Prostate gland (tissue), 2 donors: ENCODE results near the gene FAM151A.

Experiments used
- POLR2A ChIP-seq: fragments of 450-650 bp; IDR thresholded peaks from one replicate; pipeline ENCODE4 v1.6.1; 2016; ENCODE audit warnings: antibody characterized with exemption, mild to moderate bottlenecking
- POLR2AphosphoS5 ChIP-seq: sonication (generic); formaldehyde crosslinking; IDR thresholded peaks from one replicate; pipeline ENCODE4 v1.6.1; 2017; ENCODE audit warnings: antibody characterized with exemption
- TF ChIP-seq, protein P1 (sequence below), 4 experiments: fragments of 200-600 bp in 2 of 4; fragments of 450-650 bp in 2 of 4; sonication (generic) in 2 of 4; IDR thresholded peaks; 1 replicate in 3 of 4; 2 replicates in 1 of 4; pipeline ENCODE4 v1.5.1; 2016 to 2019; ENCODE audit warnings: antibody characterized with exemption in 4 of 4, mild to moderate bottlenecking in 2 of 4, moderate library complexity in 2 of 4

DNA sequence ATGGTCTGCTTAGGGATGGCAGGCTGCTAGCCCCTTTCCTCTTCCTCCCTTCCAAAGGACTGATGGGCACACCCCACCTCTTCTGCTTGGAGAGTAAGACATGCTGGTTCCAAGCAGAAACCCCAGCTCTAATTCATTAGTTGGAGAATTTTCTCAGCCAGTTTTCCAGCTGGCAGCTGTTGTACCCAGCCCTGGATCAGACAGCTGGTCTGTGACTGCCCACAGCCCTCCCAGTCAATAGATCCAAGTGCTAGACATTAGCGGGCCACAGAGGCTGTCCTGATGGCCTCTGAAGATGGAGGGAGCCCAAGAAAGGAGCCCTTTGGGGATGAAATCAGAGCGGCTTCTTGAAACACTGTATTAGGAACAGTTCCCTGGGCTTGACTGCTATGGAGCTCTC, 39.5 kb downstream of the FAM151A start:
- TF ChIP-seq POLR2A (no peak), POLR2AphosphoS5 (no peak)
- TF ChIP-seq, protein P1, sequence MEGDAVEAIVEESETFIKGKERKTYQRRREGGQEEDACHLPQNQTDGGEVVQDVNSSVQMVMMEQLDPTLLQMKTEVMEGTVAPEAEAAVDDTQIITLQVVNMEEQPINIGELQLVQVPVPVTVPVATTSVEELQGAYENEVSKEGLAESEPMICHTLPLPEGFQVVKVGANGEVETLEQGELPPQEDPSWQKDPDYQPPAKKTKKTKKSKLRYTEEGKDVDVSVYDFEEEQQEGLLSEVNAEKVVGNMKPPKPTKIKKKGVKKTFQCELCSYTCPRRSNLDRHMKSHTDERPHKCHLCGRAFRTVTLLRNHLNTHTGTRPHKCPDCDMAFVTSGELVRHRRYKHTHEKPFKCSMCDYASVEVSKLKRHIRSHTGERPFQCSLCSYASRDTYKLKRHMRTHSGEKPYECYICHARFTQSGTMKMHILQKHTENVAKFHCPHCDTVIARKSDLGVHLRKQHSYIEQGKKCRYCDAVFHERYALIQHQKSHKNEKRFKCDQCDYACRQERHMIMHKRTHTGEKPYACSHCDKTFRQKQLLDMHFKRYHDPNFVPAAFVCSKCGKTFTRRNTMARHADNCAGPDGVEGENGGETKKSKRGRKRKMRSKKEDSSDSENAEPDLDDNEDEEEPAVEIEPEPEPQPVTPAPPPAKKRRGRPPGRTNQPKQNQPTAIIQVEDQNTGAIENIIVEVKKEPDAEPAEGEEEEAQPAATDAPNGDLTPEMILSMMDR (IDR thresholded peaks at IDR 0.05) = no peak
